A549 treated with AZD2906 at 1 μM for 4 hours (cell line): ENCODE data around the gene CNOT4. TPM values are rescaled to one million over a fixed set of nuclear protein-coding genes. Genes with fewer than 3 reads are reported as not detected.

ENCODE experiments used
- total RNA-seq: library from RNA; stranded (reverse); fragments of 200-300 nt; extraction: Qiagen RNA extraction; gene quantifications from 5 replicates; pipeline ENCODE4 v1.2.3, GENCODE V29; 2022

Gene CNOT4
- 10.3 to 12.2 TPM (median 11.1 TPM) in 5 replicates for total RNA-seq

DNA sequence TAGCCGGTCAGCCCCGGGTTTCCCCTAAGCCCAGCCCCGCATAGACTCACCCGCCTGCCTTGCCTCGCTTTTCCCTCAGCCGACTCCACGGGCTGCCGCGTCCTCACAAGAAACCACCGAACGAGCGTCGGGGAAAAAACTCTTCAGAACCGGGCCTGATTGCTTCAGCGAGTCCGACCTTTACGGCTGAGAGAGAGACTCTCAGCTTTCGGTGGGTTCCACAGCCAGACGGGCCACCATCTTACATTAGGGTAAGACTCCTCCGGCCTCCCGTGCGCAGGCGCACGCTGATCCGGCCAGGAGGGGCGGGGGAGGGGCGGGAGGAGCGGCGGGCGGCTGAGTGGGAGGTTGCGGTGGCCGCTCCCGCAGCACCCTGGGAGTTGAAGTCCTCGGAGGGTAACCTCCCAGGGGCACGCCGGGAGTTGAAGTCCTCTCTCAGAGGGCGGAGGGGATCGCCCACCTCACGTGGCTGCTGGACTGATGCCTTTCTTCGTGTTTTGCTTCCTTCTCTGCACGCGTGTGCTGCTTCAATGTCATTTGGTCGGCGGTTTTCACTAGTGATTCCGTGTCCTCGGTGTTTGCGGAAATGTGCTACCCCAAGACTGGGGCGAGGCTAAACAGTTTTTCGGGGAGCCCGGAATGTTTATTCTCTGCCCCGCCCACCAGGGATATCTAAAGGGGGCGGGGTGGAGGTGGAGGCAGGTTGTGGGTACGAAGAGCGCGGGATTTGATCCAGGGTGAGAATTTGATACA lies at the start of gene CNOT4:
TSS of gene CNOT4 (minus strand) at position 264 of the 753 bp plus-strand sequence. CDS start 71,771 bp downstream, outside the sequence.

DNA sequence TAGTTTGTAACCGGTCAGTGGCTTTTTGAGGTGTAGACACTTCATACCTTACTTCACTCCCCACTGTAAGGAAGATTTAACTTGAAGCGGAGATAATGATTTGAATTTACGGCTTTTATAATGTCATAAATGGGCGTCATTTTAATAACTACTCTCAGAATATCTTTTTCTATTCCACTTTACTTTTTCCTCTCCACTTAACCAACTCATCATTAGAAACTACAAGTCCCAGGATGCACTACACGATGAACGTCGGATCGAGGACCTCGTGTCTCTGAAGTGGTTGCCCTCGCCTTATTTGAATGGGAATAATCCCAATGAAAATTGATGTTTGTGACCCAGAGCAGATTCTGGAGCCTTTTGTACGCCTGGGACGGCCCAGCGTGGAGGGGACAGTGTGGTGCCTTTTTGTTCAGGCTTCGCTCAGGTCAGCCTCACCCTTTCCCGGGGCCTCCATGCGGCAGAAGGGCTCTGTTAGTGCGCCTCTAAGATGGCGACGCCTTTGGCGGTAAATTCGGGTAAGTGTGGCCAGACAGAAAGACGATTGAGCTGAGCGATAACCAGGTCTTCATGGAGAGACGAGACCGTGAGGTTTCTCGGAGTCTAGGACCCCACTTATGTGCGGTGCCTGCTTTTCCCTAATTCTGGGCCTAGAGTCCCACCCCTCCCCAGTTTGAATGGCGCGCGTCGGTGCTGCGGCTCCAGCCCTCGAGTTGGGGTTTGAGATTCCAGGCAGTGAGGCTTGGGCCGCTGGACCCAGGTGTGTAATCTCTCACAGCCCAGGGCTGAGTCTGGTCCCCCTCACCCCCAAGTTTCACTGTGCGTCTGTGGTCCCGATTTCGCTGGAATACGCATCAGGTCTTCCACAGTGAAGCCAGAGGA lies 47.8 kb upstream of the CNOT4 start, which contains the start of gene NUP205:
TSS of gene NUP205 (plus strand) at position 463 of the 882 bp plus-strand sequence. CDS start at position 491, 28 bp downstream.

Other genes with a start within 250 kb of the CNOT4 start
- gene NUP205, start 47.8 kb upstream of the CNOT4 start, total RNA-seq: 42.3 to 48.6 TPM (median 44.2 TPM) in 5 replicates
- 28.1 to 31.7 TPM (median 30.6 TPM) in 5 replicates for gene STMP1, start 152.4 kb upstream of the CNOT4 start, total RNA-seq
- not detected in 5 replicates for gene SLC13A4, start 218.1 kb upstream of the CNOT4 start, total RNA-seq
- gene FAM180A, start 238.7 kb upstream of the CNOT4 start, total RNA-seq: 0.05 TPM in 2 of 5 replicates, not detected in the others